SH-SY5Y (cell line): ENCODE data around the gene DNAJC1.

ENCODE experiments used
- GATA2 ChIP-seq: IDR thresholded peaks from 2 replicates; pipeline ENCODE4 v1.6.1; 2011; ENCODE audit warnings: mild to moderate bottlenecking, low read depth, low read length
- GATA3 ChIP-seq: IDR thresholded peaks from 2 replicates; pipeline ENCODE4 v1.6.1; 2011; ENCODE audit warnings: low read depth, mild to moderate bottlenecking, low read length, moderate library complexity

DNA sequence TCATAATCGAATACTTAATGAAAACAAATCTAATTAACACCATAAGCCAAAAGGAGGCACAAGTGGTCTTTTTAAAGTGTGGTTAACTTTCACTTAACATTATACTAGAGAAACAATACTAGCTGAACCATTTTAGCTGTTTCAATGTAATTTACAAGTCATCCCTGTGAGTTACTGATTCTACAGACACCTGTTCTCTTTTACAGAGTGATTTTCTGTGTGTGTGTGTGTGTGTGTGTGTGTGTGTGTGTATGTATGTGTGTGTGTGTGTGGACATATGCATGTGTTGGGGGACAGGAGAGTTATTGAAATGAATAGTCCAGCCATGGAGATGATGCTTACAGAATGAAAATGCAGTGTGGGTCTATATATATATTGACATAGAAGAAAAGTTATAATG, 200.2 kb downstream of the DNAJC1 start:
- TF ChIP-seq GATA2 (no peak), GATA3 (no peak)
